Breast epithelium (tissue), 4 donors: Measurements from ENCODE around the gene GNPTAB. TPM values are rescaled to one million over a fixed set of nuclear protein-coding genes. Genes with fewer than 3 reads are reported as not detected.

ENCODE experiments used
- DNase-seq, 2 donors: peaks; one replicate each; pipeline ENCODE4 v3.0.0-alpha.2; 2019; ENCODE audit warnings: low spot score in 2 of 2
- H3K27ac ChIP-seq, 2 donors: fragments of 200-600 bp; sonication (generic) in 1 of 2; one replicate each; pipeline ENCODE4 v1.5.1; 2016 to 2019; ENCODE audit warnings: mild to moderate bottlenecking in 1 of 2
- H3K27me3 ChIP-seq, 2 donors: fragments of 200-600 bp; sonication (generic) in 1 of 2; one replicate each; pipeline versions ENCODE4 v1.5.1 to v1.6.0; 2017 to 2019; ENCODE audit warnings: control low read depth in 1 of 2, mild to moderate bottlenecking in 1 of 2
- H3K36me3 ChIP-seq: fragments of 200-600 bp; one replicate; pipeline ENCODE4 v1.5.1; 2019
- H3K4me1 ChIP-seq, 2 donors: fragments of 200-600 bp; sonication (generic); one replicate each; pipeline ENCODE4 v1.5.1; 2016 to 2019; ENCODE audit warnings: control low read depth in 1 of 2
- H3K4me3 ChIP-seq, 3 donors: fragments of 200-600 bp; sonication (generic); 1 replicate in 2 of 3; 2 replicates in 1 of 3; pipeline ENCODE4 v1.5.1; 2016 to 2019; ENCODE audit warnings: mild to moderate bottlenecking in 3 of 3, moderate library complexity in 2 of 3
- H3K9me3 ChIP-seq, 2 donors: fragments of 200-600 bp; sonication (generic) in 1 of 2; one replicate each; pipeline ENCODE4 v1.5.1; 2016 to 2019; ENCODE audit warnings: control low read depth in 1 of 2
- POLR2A ChIP-seq: fragments of 450-650 bp; IDR thresholded peaks from one replicate; pipeline ENCODE4 v1.6.1; 2016; ENCODE audit warnings: antibody characterized with exemption, mild to moderate bottlenecking, moderate library complexity
- POLR2AphosphoS5 ChIP-seq, 3 donors: sonication (generic); formaldehyde crosslinking; IDR thresholded peaks; one replicate each; pipeline ENCODE4 v1.6.1; 2017; ENCODE audit warnings: antibody characterized with exemption in 3 of 3
- intact Hi-C: fragments of 100-400 bp; cut with DNase I; formaldehyde crosslinking; loops from one replicate; pipeline ENCODE4 v1.15.1; 2023; ENCODE audit warnings: low total_unique reads
- total RNA-seq, 3 donors: library from RNA; depleted of rRNA; stranded (reverse); fragments of >200 nt; gene quantifications; one replicate each; pipeline ENCODE4 v1.1.0, GENCODE V29; 2016
- TF ChIP-seq, protein P1 (sequence below), 3 donors: fragments of 450-650 bp; IDR thresholded peaks; one replicate each; pipeline ENCODE4 v1.5.1; 2016 to 2017; ENCODE audit warnings: antibody characterized with exemption in 3 of 3, mild to moderate bottlenecking in 3 of 3, moderate library complexity in 3 of 3

The GNPTAB gene
- total RNA-seq, 3 donors from 2014 or later: 37.4 to 59.0 (median 39.7) TPM

DNA sequence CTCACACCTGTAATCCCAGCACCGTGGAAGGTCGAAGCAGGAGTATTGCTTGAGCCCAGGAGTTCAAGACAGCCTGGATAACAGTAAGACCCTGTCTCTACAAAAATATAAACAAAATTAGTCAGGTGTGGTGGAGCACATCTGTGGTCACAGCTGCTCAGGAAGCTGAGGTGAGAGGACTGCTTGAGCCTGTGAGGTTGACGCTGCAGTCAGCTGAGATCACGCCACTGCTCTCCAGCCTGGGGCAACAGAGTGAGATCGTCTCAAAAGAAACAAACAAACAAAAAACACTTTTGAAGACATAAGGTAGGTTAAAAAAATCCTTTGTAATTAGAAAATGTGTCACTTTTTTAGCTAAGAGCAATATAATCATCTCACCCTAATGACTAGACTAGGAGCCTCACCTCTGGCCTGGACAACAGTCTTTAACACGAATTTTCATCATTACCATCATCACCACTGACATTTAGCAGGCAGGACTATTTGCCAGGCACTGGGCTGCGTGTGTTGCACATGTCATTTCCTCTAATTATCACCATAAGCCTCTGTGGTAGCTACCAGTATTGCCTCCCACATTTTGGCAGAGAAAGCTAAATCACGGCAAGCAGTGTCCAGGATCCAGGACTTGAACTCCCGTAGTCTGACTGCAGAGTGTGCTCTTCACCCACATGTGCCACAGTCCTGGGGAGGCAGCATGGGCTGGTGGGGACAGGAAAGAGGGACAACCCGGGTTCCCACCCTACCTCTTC, 86.9 kb downstream of the GNPTAB start:
- H3K27me3 ChIP-seq: no peaks in the 10 kb centered on the region
- H3K9me3 ChIP-seq: no peaks in the 10 kb centered on the region
- intact Hi-C loops: no loop called here
- peaks cover 6% of the 10 kb centered on the region for H3K36me3 ChIP-seq
- H3K4me1 ChIP-seq: no peaks in the 10 kb centered on the region
- TF ChIP-seq, protein P1, sequence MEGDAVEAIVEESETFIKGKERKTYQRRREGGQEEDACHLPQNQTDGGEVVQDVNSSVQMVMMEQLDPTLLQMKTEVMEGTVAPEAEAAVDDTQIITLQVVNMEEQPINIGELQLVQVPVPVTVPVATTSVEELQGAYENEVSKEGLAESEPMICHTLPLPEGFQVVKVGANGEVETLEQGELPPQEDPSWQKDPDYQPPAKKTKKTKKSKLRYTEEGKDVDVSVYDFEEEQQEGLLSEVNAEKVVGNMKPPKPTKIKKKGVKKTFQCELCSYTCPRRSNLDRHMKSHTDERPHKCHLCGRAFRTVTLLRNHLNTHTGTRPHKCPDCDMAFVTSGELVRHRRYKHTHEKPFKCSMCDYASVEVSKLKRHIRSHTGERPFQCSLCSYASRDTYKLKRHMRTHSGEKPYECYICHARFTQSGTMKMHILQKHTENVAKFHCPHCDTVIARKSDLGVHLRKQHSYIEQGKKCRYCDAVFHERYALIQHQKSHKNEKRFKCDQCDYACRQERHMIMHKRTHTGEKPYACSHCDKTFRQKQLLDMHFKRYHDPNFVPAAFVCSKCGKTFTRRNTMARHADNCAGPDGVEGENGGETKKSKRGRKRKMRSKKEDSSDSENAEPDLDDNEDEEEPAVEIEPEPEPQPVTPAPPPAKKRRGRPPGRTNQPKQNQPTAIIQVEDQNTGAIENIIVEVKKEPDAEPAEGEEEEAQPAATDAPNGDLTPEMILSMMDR (IDR thresholded peaks at IDR 0.05): no peak
- TF ChIP-seq POLR2AphosphoS5 (IDR thresholded peaks at IDR 0.05): no peak
- no peak for TF ChIP-seq POLR2A
- peak overlapping the region in 1 of 2 donors; percentile 46 for H3K27ac ChIP-seq
- no peak for DNase-seq
- no peak overlapping the region for H3K4me3 ChIP-seq

DNA sequence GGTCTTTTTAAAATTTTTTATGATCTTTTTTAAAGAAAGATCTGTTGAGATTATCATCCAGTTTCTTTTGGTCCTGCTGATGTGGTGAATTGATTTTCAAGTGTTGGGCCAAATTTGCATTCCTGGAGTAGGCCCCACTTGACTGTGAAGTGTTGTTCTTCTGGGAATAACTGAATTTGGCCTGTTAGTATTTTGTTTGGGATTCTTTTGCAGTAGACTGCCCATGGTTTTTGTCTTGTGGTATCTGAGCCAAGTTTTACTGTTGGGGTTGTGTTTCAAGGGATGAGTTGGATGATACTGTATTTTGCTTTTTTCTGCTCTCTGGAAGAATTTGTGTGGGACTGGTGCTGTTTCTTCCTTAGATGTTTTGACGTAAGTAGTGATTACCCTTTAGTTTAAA, 87.5 kb downstream of the GNPTAB start:
- H3K27me3 ChIP-seq: no peaks in the 10 kb centered on the region
- DNase-seq: no peak
- peaks cover 6% of the 10 kb centered on the region for H3K36me3 ChIP-seq
- TF ChIP-seq POLR2AphosphoS5 (IDR thresholded peaks at IDR 0.05) (no peak), POLR2A (no peak)
- TF ChIP-seq, protein P1 (IDR thresholded peaks at IDR 0.05): no peak
- H3K4me1 ChIP-seq: no peaks in the 10 kb centered on the region
- H3K4me3 ChIP-seq: no peak overlapping the region
- no peaks in the 10 kb centered on the region for H3K9me3 ChIP-seq
- intact Hi-C loops: no loop called here
- H3K27ac ChIP-seq: no peak overlapping the region

DNA sequence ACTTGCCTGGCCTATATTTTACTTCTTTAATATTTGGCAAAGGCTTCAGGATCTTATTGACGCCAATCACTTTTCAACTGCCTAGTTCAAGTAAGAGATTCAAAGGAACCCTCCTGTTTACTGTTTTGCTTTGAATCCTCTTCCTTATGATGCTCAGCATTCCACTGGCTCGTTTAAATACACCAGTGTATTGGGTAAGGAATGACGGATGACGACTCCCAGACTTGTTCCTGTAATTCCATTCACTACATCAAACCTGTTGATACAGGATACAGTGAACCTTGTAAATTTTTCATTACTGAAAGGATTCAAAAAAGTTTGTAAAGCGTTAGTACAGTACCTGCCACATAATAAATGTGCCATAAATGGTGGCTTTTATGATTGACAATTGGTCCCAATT, 89.8 kb downstream of the GNPTAB start:
- intact Hi-C loops: no loop called here
- no peak overlapping the region for H3K27ac ChIP-seq

DNA sequence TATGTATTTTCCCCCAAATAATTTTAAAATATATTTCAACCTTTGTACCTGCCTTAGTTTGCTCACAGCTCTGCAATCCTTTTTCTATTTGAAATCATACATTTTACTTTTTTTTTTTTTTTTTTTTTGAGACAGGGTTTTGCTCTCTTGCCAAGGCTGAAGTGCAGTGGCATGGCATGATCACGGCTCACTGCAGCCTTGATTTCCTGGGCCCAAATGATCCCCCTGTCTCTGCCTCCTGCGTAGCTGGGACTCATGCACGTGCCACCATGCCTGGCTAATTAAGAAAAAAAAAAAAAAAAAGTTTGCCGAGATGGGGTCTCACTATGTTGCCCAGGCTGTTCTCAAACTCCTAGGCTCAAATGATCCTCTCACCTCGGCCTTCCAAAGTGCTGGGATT, 90.2 kb downstream of the GNPTAB start:
- Histone ChIP-seq H3K36me3 (peaks cover 6% of the 10 kb centered on the region), H3K4me1 (no peaks in the 10 kb centered on the region), H3K4me3 (no peak overlapping the region), H3K9me3 (no peaks in the 10 kb centered on the region), H3K27ac (no peak overlapping the region), H3K27me3 (no peaks in the 10 kb centered on the region)
- no peak for TF ChIP-seq POLR2AphosphoS5 (IDR thresholded peaks at IDR 0.05)
- TF ChIP-seq, protein P1 (IDR thresholded peaks at IDR 0.05): no peak
- DNase-seq: no peak
- intact Hi-C loops: no loop called here

More for the DNA sequence above, 89.8 kb downstream of the GNPTAB start:
- Histone ChIP-seq H3K27me3 (no peaks in the 10 kb centered on the region), H3K4me1 (no peaks in the 10 kb centered on the region), H3K36me3 (peaks cover 6% of the 10 kb centered on the region), H3K9me3 (no peaks in the 10 kb centered on the region), H3K4me3 (no peak overlapping the region)
- no peak for DNase-seq
- TF ChIP-seq, protein P1 (IDR thresholded peaks at IDR 0.05): no peak
- TF ChIP-seq POLR2AphosphoS5 (IDR thresholded peaks at IDR 0.05) (no peak), POLR2A (no peak)

DNA sequence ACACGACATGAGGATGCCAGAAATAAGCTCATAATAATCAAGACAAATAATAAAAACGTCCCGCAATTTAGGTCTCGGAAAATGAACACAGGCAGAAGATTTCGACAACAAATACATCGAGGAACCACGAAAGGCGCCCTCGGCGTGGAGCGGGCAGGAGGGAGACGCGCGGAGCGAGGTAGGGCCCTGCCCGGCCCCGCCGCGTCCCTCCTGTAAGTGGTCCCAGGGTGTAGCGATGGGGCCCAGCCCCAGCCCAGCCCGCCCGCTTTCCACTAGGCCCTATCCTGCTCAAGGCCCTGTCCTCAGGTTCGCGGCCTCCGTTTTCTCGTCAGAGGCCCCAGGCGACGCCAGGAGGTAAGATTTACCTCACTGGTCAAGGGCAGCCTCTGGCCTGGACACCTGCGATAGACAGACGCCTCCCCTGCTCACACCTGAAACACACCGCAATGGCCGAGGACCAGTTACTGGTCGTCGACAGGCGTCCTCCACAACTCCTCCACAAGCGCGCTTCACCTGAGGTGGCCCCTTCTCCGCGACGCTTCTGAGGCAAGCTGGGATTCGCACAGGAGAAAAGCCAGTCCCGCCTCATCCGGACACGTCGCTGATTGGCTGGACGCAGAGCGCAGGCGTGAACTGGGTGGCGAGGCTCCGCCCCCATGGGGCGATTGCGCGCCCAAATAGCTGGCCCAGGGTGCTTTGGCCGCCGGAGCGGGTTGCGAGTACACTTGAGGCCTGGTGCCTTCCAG, 91.7 kb downstream of the GNPTAB start, which contains the start of gene SYCP3:
Gene SYCP3 (minus strand): TSS at position 543 of the 746 bp plus-strand sequence. CDS start 1,527 bp downstream, outside the sequence.
- H3K36me3 ChIP-seq: peaks cover 6% of the 10 kb centered on the region
- H3K27me3 ChIP-seq: no peaks in the 10 kb centered on the region
- DNase-seq: no peak
- H3K4me1 ChIP-seq: no peaks in the 10 kb centered on the region
- TF ChIP-seq, protein P1 (IDR thresholded peaks at IDR 0.05): no peak
- TF ChIP-seq POLR2A (no peak), POLR2AphosphoS5 (IDR thresholded peaks at IDR 0.05) (no peak)
- intact Hi-C loops: no loop called here
- no peak within 1 kb of the TSS for H3K4me3 ChIP-seq
- no peak within 1 kb of the TSS for H3K27ac ChIP-seq
- no peaks in the 10 kb centered on the region for H3K9me3 ChIP-seq
